IPS-NIHi7 (cell line): ENCODE measurements around the gene GPR39.

Experiments
- DNase-seq: peaks from one replicate; pipeline ENCODE4 v3.0.0; 2012; ENCODE audit warnings: mixed read lengths; ENCODE audit errors: extremely low spot score

Gene GPR39

GRCh38 chr2:132604561-132604960 lies 188.0 kb downstream of the GPR39 start:
- no peak for DNase-seq

DNA sequence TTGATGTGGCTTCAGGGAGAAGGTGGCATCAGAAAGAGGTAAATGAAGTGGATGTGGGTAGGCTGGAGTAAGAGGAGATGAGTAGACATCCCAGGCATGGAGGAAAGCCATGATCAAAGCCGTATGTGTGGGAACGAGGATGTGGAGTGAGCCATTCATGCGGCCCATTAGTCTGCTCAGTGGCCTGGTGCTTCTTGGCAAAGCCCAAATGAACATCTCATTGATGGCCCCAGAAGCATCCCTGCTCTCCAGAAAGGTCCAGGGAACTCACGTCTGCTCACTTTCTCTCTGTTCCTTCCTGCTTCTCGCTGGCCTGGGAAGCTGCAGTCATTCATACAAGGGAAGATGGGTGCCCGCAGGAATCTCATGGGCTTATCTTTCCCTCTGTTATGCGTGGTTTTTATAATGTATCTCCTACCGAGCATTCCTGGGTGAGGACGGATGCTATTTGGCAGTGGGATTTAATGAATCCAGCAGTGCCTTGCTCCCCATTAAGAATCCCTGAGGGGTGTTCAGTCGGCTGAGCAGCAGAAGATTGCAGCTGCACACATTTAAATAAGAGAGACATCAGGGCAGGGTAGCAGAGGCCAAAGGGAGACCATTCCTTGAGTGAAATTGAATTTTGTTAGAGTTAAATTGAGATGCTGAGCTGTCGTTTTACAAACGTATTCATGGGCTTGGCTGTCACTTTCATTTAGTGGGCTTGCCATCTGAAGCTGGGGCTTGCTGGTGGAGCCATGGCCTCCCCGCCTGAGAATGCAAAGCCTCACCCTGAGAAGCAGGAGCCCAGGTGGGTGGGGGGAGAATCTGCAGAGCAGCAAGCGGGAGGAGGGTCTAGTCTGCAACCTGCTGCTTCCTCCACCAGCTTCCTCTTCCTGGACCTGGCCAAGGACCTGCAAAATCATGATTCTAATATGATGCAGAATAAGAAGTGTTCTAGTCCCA lies 188.9 kb downstream of the GPR39 start:
- peak; percentile 27 for DNase-seq

DNA sequence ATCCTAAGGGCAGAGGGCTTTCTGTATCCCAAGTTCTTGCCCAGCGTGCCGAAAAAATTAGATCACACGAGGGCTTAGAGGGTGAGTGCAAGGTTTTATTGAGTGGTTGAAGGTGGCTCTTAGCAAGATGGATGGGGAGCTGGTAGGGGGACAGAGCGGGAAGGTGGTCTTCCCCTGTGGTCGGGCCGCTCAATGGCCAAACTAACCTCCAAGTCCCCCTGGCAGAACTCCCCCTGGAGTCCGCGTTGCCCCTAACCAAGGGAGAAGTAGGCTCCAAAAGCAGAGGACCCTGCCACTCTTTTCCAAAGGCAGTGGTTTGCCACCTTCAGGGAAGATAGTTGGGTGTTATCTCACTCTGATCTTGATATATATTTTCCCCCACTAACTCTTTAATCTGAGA lies 190.0 kb downstream of the GPR39 start:
- no peak for DNase-seq

DNA sequence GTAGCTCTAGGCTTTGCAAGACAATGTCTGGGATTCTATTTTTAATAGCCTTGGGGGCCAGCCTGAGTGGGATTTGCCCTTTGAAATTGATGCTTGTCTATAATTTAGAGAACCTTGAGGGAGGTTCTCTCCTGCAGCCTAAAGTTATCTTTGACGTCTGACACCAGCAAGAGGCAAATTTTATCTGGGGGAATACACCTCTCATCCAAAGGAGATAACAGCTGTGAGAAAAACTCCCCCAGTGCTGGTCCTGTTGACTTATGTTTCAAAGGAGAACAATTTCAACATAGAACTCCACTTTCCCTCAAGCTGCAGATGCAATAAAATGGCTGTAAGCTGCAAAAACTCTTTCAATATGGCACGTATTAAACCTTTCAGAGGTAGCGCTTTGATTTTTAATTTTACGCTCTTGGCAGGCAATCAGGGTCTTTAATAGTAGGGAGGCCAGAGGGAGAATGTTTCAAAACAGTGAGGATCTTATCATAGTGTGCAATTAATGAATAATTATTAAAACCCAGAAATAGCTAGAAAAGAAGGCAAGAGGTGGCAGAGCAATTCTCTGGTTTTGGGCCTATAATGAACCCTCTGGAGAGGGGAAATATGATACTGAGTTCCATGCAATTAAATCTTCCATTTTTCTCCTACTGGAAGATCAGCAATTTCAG lies 191.0 kb downstream of the GPR39 start:
- no peak for DNase-seq

GRCh38 chr2:132608311-132608710 lies 191.7 kb downstream of the GPR39 start:
- no peak for DNase-seq

DNA sequence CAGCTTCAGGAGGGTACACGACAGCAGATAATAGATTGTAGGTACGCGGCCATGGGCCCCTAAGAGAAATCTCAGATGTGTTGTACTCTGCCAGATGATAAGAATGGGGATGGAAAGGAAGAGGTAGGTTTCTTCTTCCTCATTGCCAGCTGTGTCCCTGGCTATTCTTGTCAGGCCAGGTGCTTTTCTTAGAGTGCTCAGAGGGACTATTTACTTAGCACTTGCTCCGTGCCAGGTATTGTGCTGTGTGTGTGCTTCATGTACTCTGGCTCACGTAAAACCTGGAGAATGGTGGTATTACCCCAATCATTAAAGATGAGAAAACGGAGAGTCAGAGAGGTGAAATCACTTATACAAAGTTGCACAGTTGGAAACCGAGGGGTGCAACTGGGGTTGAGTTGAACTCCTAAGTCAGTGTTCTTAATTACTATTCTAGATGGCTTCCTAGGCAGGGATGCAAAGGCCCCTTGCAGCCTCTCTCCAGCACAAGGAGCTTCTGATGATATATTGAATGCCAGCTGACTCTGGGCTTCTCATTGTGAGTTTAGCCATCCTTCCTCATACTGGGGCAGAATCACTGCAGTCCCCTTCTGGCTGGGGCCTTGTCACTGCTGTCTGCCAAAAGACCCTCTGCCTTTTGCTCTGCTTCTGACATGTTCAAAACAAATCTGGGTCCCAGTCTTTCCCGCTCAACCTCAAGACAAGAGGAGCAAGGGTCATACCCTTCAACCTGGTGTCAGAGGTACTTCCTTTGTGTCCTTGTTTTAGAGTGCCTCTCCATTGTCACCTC lies 192.7 kb downstream of the GPR39 start:
- no peak for DNase-seq

- no peak for DNase-seq
Observed at GRCh38 chr2:132611719-132612118, 195.1 kb downstream of the GPR39 start.

GRCh38 chr2:132615329-132616085 lies 198.9 kb downstream of the GPR39 start:
- DNase-seq, result no peak

DNA sequence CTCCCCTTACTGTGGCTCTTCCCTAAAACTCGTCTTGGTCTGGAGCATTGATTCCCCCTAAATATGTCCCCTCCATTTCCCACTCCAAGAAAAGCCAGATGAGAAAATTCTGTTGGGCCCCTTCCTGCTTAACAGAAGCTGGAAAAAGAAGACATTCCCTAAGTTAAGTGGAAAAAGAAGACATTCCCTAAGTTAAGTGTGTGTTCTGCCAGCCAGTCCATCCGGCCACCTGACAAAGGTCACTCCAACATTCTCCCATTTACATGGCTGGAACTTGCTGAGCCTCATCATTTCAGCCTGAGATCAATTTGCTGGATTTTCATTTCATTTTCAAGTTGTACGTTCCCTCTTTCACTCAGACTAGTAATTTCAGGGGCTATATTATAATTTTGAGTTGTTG lies 201.4 kb downstream of the GPR39 start:
- DNase-seq, result no peak

- no peak for DNase-seq
Observed at GRCh38 chr2:132618734-132619133, 202.1 kb downstream of the GPR39 start.

GRCh38 chr2:132620115-132620514 lies 203.5 kb downstream of the GPR39 start:
- no peak for DNase-seq

- DNase-seq, result no peak
Observed at GRCh38 chr2:132621131-132621875, 204.7 kb downstream of the GPR39 start.

GRCh38 chr2:132623096-132623839 lies 206.7 kb downstream of the GPR39 start:
- DNase-seq, result no peak

- DNase-seq, result no peak
Observed at GRCh38 chr2:132627536-132627935, 210.9 kb downstream of the GPR39 start.

DNA sequence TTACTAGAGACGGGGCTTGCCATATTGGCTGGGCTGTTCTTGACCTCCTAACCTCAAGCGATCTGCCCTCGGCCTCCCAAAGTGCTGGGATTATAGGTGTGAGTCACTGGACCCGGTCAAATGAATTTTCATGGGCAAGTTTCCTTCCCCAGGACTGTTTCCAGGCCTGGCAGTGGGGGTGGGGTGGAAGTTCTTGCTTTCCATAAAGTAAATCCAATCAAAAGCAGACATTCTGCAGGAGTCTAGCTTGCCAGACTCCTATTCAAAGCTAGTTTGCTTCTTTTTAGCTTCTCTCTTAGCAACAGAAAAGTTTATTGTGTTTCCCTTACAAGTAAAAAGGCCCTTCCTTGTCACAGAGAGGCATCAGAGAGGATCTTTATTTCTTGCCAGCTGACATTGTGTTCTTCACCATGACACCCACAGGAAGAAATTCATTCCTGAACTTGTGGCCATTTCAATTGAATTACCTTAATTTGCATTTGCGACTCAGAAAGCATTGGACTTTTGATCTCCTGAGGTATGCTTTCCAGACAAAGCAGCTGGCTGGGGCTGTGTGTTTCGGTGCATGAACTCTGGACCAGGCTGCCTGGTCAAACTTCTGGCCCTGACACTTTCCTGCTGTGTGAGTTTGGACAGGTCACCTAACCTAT lies 215.5 kb downstream of the GPR39 start:
- DNase-seq, result no peak

DNA sequence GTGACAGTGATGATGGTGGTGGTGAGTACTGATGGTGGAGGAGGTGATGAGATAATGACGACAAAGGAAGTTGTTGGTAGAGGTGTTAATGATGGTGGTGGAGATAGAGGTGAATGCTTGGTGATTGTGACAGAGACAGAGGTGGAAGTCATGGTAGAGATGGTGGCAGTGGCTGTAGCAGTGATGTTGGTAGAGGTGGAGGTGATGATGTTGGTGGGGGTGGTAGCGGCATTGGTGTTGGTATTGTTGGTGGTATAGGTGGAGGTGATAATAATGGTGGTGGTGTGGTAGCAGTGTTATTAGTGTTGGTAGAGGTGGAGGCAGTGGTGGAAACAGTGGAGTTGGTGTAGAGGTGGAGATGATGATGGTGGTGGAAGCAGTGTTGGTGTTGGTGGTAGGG lies 217.0 kb downstream of the GPR39 start:
- DNase-seq, result no peak

GRCh38 chr2:132636346-132636745 lies 219.7 kb downstream of the GPR39 start:
- DNase-seq, result no peak

DNA sequence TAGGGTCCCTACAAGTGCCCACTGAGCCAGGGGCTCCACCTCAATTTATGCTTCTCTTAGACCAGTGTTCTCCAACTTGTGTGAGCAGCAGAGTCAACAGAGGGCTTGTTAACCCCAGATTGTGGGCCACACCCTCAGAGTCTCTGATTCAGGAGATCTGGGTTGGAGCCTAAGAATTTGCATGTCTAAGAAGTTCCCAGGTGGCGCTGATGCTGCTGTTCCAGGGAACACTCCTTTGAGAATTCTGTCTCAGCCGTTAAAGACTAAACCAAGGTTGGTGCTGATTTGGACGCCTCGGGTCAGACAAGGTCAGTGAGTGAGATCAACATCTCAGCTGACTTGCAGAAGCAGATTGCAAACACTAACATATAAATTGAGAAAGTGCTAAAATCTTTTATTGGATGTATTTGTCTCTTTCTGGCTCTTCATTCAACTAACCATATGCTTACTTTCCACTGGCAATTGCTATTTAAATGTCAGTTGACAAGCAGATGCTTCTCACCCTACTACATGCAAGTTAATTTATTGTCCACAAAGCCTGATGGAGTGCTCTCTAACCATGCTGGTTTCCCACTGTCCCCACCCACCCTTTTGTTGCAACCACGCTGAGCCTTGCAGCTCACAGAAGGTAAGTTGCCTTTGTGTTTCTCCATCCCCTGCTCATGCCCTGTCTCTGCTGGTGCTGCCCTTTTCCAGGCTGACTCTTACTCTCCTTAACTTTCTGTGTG lies 221.9 kb downstream of the GPR39 start:
- no peak for DNase-seq

- no peak for DNase-seq
Observed at GRCh38 chr2:132640116-132640515, 223.5 kb downstream of the GPR39 start.
